ENCODE results near the gene TXNDC12. TPM values are rescaled to one million over a fixed set of nuclear protein-coding genes. Genes with fewer than 3 reads are reported as not detected.

The TXNDC12 gene
- total RNA-seq, 4 donors from 2014 or later: 22.5 to 37.0 (median 30.0) TPM

GRCh38 chr1:51978099-51978498 is 76.9 kb downstream of the TXNDC12 start:
- H3K4me3 ChIP-seq (ENCODE audit: low read depth, poor library complexity, severe bottlenecking): no peak overlapping the region
- intact Hi-C loops (cut with DNase I; ENCODE audit: low total_unique reads): no loop called here
- no peak for DNase-seq (ENCODE audit: low spot score in 2 of 2)
- no peak for TF ChIP-seq CTCF (IDR thresholded peaks at IDR 0.05)
- no peak for TF ChIP-seq POLR2A (IDR thresholded peaks at IDR 0.05)

- WGBS, 2 donors: 85 to 91% methylated on average over 12 of the region's 12 CpGs
- H3K4me3 ChIP-seq (ENCODE audit: low read depth, poor library complexity, severe bottlenecking): no peak overlapping the region
- no peak for DNase-seq (ENCODE audit: low spot score in 2 of 2)
- TF ChIP-seq POLR2A (IDR thresholded peaks at IDR 0.05) (no peak), CTCF (IDR thresholded peaks at IDR 0.05) (no peak)
- intact Hi-C loops (cut with DNase I; ENCODE audit: low total_unique reads): no loop called here
Measured at GRCh38 chr1:51976846-51977602, 78.0 kb downstream of the TXNDC12 start.

- intact Hi-C loops (cut with DNase I; ENCODE audit: low total_unique reads): no loop called here
- no peak for DNase-seq (ENCODE audit: low spot score in 2 of 2)
- WGBS, 2 donors: 90 to 94% methylated on average over 1 of the region's 1 CpG
- H3K4me3 ChIP-seq (ENCODE audit: low read depth, poor library complexity, severe bottlenecking): no peak overlapping the region
- TF ChIP-seq POLR2A (IDR thresholded peaks at IDR 0.05): no peak
- no peak for TF ChIP-seq CTCF (IDR thresholded peaks at IDR 0.05)
Measured at GRCh38 chr1:51973587-51974474, 81.2 kb downstream of the TXNDC12 start.

Other genes starting within 250 kb of the TXNDC12 start
- gene NRDC, start 176.5 kb downstream of the TXNDC12 start, total RNA-seq: 100 to 1,000 TPM in 2 of 4 donors, 10 to 100 TPM in 2; 90.3 to 113 (median 103) TPM
- gene RAB3B, start 64.5 kb downstream of the TXNDC12 start, total RNA-seq: 10 to 100 TPM in 1 of 4 donors, 1 to 10 TPM in 3; 2.4 to 13.7 (median 4.3) TPM
- 1 to 10 TPM; 6.8 to 8.7 (median 7.1) TPM for gene KTI12, start 21.4 kb downstream of the TXNDC12 start, total RNA-seq
- gene BTF3L4, start 1.1 kb upstream of the TXNDC12 start, total RNA-seq: 10 to 100 TPM; 46.9 to 61.9 (median 49.0) TPM
- gene ZFYVE9, start 86.9 kb upstream of the TXNDC12 start, total RNA-seq: 10 to 100 TPM; 23.7 to 38.2 (median 30.7) TPM

Measured in lower leg skin (tissue), 4 donors.